A549 (cell line): ENCODE measurements around the gene DNALI1. TPM values are rescaled to one million over a fixed set of nuclear protein-coding genes. Genes with fewer than 3 reads are reported as not detected.

Source experiments
- ATAC-seq, 2 experiments: fragments of 200-7000 bp in 1 of 2; fragments of >200 bp in 1 of 2; cut with Nextera tagmentation in 1 of 2; cut with Tn5 transposase in 1 of 2; 3 replicates each; pipeline versions ENCODE4 v1.8.0 to v1.9.1; 2018 to 2020; ENCODE audit warnings: mild to moderate bottlenecking in 1 of 2, moderate library complexity in 1 of 2
- CTCF ChIA-PET: fragments of 300-600 bp; sonication (Branson Sonifier 250); formaldehyde crosslinking; extraction: SDS; loops from one replicate; lab custom pipeline; 2021; ENCODE audit warnings: antibody characterized with exemption, inconsistent platforms; lab: Yijun Ruan, JAX
- POLR2A ChIA-PET: fragments of 350-600 bp; formaldehyde crosslinking; extraction: SDS; loops from one replicate; lab custom pipeline; 2021; ENCODE audit warnings: antibody characterized with exemption, inconsistent platforms; lab: Yijun Ruan, JAX
- DNase-seq, 2 experiments: peaks; one replicate each; pipeline versions ENCODE4 v3.0.0 to v3.0.0-alpha.2; 2011 to 2016; ENCODE audit warnings: low read depth in 1 of 2, low spot score in 1 of 2
- FAIRE-seq: peaks from 2 replicates; lab custom pipeline; 2011; peaks lifted over from hg19 to GRCh38; lab: Jason Lieb, UNC
- H3K27ac ChIP-seq, 2 experiments: fragments of >200 bp; sonication (Bioruptor Twin); formaldehyde crosslinking; 3 replicates each; pipeline ENCODE4 v1.5.1; 2016 to 2017
- H3K4me1 ChIP-seq: fragments of >200 bp; sonication (Bioruptor Twin); formaldehyde crosslinking; 3 replicates; pipeline ENCODE4 v1.6.1; 2016
- H3K4me2 ChIP-seq: fragments of >200 bp; sonication (Bioruptor Twin); formaldehyde crosslinking; 3 replicates; pipeline ENCODE4 v1.6.1; 2016
- H3K4me3 ChIP-seq: fragments of >200 bp; sonication (Bioruptor Twin); formaldehyde crosslinking; 3 replicates; pipeline ENCODE4 v1.5.1; 2016
- H3K9me3 ChIP-seq: fragments of >200 bp; sonication (Bioruptor Twin); formaldehyde crosslinking; 3 replicates; pipeline ENCODE4 v1.6.1; 2016
- ATOH8 ChIP-seq: fragments of 250-450 bp; sonication (Bioruptor Pico); IDR thresholded peaks from 2 replicates; pipeline ENCODE4 v1.5.0; 2020; ENCODE audit warnings: low read depth, mild to moderate bottlenecking, moderate library complexity
- CBX8 ChIP-seq: fragments of 200-600 bp; sonication (generic); IDR thresholded peaks from 2 replicates; pipeline ENCODE4 v1.6.1; 2016
- CEBPB ChIP-seq, 2 experiments: fragments of >200 bp in 1 of 2; sonication (Bioruptor Twin) in 1 of 2; formaldehyde crosslinking in 1 of 2; IDR thresholded peaks; 2 replicates each; pipeline ENCODE4 v1.6.1; 2012 to 2016
- CHD2 ChIP-seq: fragments of 150-350 bp; IDR thresholded peaks from 2 replicates; pipeline ENCODE4 v1.6.1; 2014; ENCODE audit warnings: low read length; ENCODE audit not compliant: partially characterized antibody
- CHD4 ChIP-seq: fragments of 200-600 bp; sonication (generic); IDR thresholded peaks from 2 replicates; pipeline ENCODE4 v1.6.1; 2016; ENCODE audit warnings: antibody characterized with exemption, mild to moderate bottlenecking, borderline replicate concordance
- CTCF ChIP-seq: fragments of >200 bp; sonication (Bioruptor Twin); formaldehyde crosslinking; IDR thresholded peaks from 3 replicates; pipeline ENCODE4 v1.5.1; 2016
- ELK1 ChIP-seq: fragments of 150-350 bp; IDR thresholded peaks from 2 replicates; pipeline ENCODE4 v1.6.1; 2014; ENCODE audit warnings: low read depth, mild to moderate bottlenecking, low read length
- EP300 ChIP-seq, 2 experiments: fragments of >200 bp; sonication (Bioruptor Twin); formaldehyde crosslinking; IDR thresholded peaks; 2 replicates in 1 of 2; 3 replicates in 1 of 2; pipeline ENCODE4 v1.6.1; 2016 to 2017
- FOXS1 ChIP-seq: fragments of 250-450 bp; sonication (Bioruptor Pico); IDR thresholded peaks from 2 replicates; pipeline ENCODE4 v1.5.0; 2020; ENCODE audit warnings: mild to moderate bottlenecking, moderate library complexity
- GATA3 ChIP-seq: IDR thresholded peaks from 2 replicates; pipeline ENCODE4 v1.6.1; 2012; ENCODE audit warnings: borderline replicate concordance
- HDAC2 ChIP-seq: fragments of 200-600 bp; sonication (generic); IDR thresholded peaks from 2 replicates; pipeline ENCODE4 v1.6.1; 2016
- HES2 ChIP-seq: fragments of >200 bp; sonication (Bioruptor Twin); formaldehyde crosslinking; IDR thresholded peaks from 2 replicates; pipeline ENCODE4 v1.6.1; 2016
- HMGXB4 ChIP-seq: fragments of 250-450 bp; sonication (Bioruptor Pico); IDR thresholded peaks from 2 replicates; pipeline ENCODE4 v1.5.0; 2021; ENCODE audit warnings: mild to moderate bottlenecking, moderate library complexity, borderline replicate concordance
- JUN ChIP-seq, 2 experiments: fragments of >200 bp; sonication (Bioruptor Twin); formaldehyde crosslinking; IDR thresholded peaks; 2 replicates in 1 of 2; 3 replicates in 1 of 2; pipeline ENCODE4 v1.6.1; 2016 to 2017
- JUNB ChIP-seq: fragments of >200 bp; sonication (Bioruptor Twin); formaldehyde crosslinking; IDR thresholded peaks from 2 replicates; pipeline ENCODE4 v1.6.1; 2016
- MAZ ChIP-seq: fragments of 150-350 bp; IDR thresholded peaks from 2 replicates; pipeline ENCODE4 v1.6.1; 2014; ENCODE audit warnings: antibody characterized with exemption, low read depth, low read length, borderline replicate concordance
- MYC ChIP-seq: IDR thresholded peaks from 2 replicates; pipeline ENCODE4 v1.6.1; 2012; ENCODE audit warnings: mild to moderate bottlenecking, inconsistent platforms, low read length, improper control_type of control experiment, borderline replicate concordance
- PBX3 ChIP-seq: IDR thresholded peaks from 2 replicates; pipeline ENCODE4 v1.6.1; 2012
- PHF8 ChIP-seq: fragments of 200-600 bp; sonication (generic); IDR thresholded peaks from 2 replicates; pipeline ENCODE4 v1.6.1; 2016; ENCODE audit warnings: low read depth, mild to moderate bottlenecking, antibody characterized with exemption, moderate library complexity, borderline replicate concordance
- RARB ChIP-seq: fragments of 250-450 bp; sonication (Bioruptor Pico); IDR thresholded peaks from 2 replicates; pipeline ENCODE4 v1.8.0; 2021; ENCODE audit warnings: mild to moderate bottlenecking, moderate library complexity
- RCOR1 ChIP-seq: fragments of 150-350 bp; IDR thresholded peaks from 2 replicates; pipeline ENCODE4 v1.6.1; 2014; ENCODE audit warnings: antibody characterized with exemption, low read length, low read depth
- REST ChIP-seq: fragments of 200-600 bp; sonication (generic); IDR thresholded peaks from 2 replicates; pipeline ENCODE4 v1.6.1; 2016; ENCODE audit warnings: antibody characterized with exemption, mild to moderate bottlenecking, moderate library complexity
- RFX5 ChIP-seq: fragments of 450-650 bp; IDR thresholded peaks from 2 replicates; pipeline ENCODE4 v1.7.1; 2014; ENCODE audit warnings: antibody characterized with exemption, mild to moderate bottlenecking, moderate library complexity
- RNF2 ChIP-seq: fragments of 200-600 bp; sonication (generic); IDR thresholded peaks from 2 replicates; pipeline ENCODE4 v1.6.1; 2016; ENCODE audit warnings: low read depth, mild to moderate bottlenecking, antibody characterized with exemption, moderate library complexity, borderline replicate concordance
- SMC3 ChIP-seq: fragments of >200 bp; sonication (Bioruptor Twin); formaldehyde crosslinking; IDR thresholded peaks from 3 replicates; pipeline ENCODE4 v1.6.1; 2018; ENCODE audit warnings: inconsistent platforms
- TP53 ChIP-seq: fragments of 250-450 bp; sonication (Bioruptor Pico); IDR thresholded peaks from 2 replicates; pipeline ENCODE4 v1.5.0; 2021; ENCODE audit warnings: mild to moderate bottlenecking, moderate library complexity
- ZFP36 ChIP-seq: fragments of 450-650 bp; IDR thresholded peaks from 2 replicates; pipeline ENCODE4 v1.6.1; 2014; ENCODE audit warnings: borderline replicate concordance; ENCODE audit not compliant: partially characterized antibody
- ZSCAN20 ChIP-seq: fragments of 250-450 bp; sonication (Bioruptor Pico); IDR thresholded peaks from 2 replicates; pipeline ENCODE4 v1.8.0; 2022; ENCODE audit warnings: mild to moderate bottlenecking, moderate library complexity
- WGBS: methylation state at CpG from one replicate; pipeline ENCODE4 v1.1.6; 2017; ENCODE audit errors: missing lambda C conversion rate; 5-methylcytosine and 5-hydroxymethylcytosine counted together
- polyA plus RNA-seq, 4 experiments: library from polyadenylated mRNA; depleted of rRNA in 3 of 4; stranded (reverse); fragments of >200 nt; fragmentation: RNase III in 1 of 4; extraction: RNeasy Plus Mini Kit Qiagen cat#74134 plus additional on column Dnase treatment in 1 of 4; gene quantifications; 2 replicates in 3 of 4; 3 replicates in 1 of 4; pipeline ENCODE4 v1.2.3, GENCODE V29; 2011 to 2017

DNALI1 gene
- polyA plus RNA-seq, 2 of the 4 experiments (the other 2 are of a cell fraction) = not detected

GRCh38 chr1:37609994-37610393 lies 53.3 kb downstream of the DNALI1 start:
- WGBS = 24% methylated on average over 2 of the region's 2 CpGs
- TF ChIP-seq CHD4 (no peak), CHD2 (no peak), RARB (CRISPR knock-in tag) (no peak), CEBPB (IDR thresholded peaks at IDR 0.05) (no peak), RFX5 (no peak), ATOH8 (CRISPR knock-in tag) (no peak), ELK1 (no peak), JUN (IDR thresholded peaks at IDR 0.05) (no peak), CBX8 (no peak), ZSCAN20 (CRISPR knock-in tag) (no peak), TP53 (CRISPR knock-in tag) (no peak)
- no peak for ATAC-seq
- Histone ChIP-seq H3K4me2 (no peak overlapping the region), H3K4me3 (no peak overlapping the region), H3K9me3 (no peaks in the 10 kb centered on the region), H3K27ac (no peak overlapping the region), H3K4me1 (no peaks in the 10 kb centered on the region)
- no peak for DNase-seq
- no peak for FAIRE-seq
- POLR2A ChIA-PET = no interaction called here
- CTCF ChIA-PET = no interaction called here

- FAIRE-seq (no peak), DNase-seq (no peak), ATAC-seq (peak; percentile 43 to 49; a peak in 3 of 6 replicates)
- TF ChIP-seq SMC3 = no peak
- no peak for TF ChIP-seq PHF8
- no peak for TF ChIP-seq GATA3
- TF ChIP-seq HMGXB4 (CRISPR knock-in tag) = no peak
- no peak for TF ChIP-seq JUNB
- TF ChIP-seq EP300 (IDR thresholded peaks at IDR 0.05) = no peak
- TF ChIP-seq HDAC2 = no peak
- TF ChIP-seq MAZ = no peak
- TF ChIP-seq CBX8 = no peak
- TF ChIP-seq FOXS1 (CRISPR knock-in tag) = no peak
- no peak for TF ChIP-seq MYC
- no peak for TF ChIP-seq PBX3
- TF ChIP-seq CTCF = no peak
- TF ChIP-seq ZFP36 = no peak
- no peak for TF ChIP-seq RARB (CRISPR knock-in tag)
- TF ChIP-seq HES2 = no peak
- no peak for TF ChIP-seq RNF2
- no peak for TF ChIP-seq REST
- no peak for TF ChIP-seq RCOR1
- Histone ChIP-seq H3K4me3 (no peak overlapping the region), H3K4me2 (no peak overlapping the region), H3K27ac (no peak overlapping the region), H3K4me1 (no peaks in the 10 kb centered on the region), H3K9me3 (no peaks in the 10 kb centered on the region)
- ChIA-PET CTCF (interaction anchor here (1.1 to 2.5 kb wide), 2 partner anchors 9 to 70 kb away, joined by 3 to 15 read pairs; no protein-coding TSS in a partner anchor), POLR2A (no interaction called here)
- 38% methylated on average over 4 of the region's 4 CpGs for WGBS
Observed at GRCh38 chr1:37612186-37612585, 55.4 kb downstream of the DNALI1 start.
